Mesendoderm (in vitro differentiated cells): ENCODE data around the gene NID1.

Source experiments
- DNase-seq: peaks from one replicate; pipeline ENCODE4 v3.0.0; 2013
- H2AK5ac ChIP-seq: 2 replicates; pipeline ENCODE4 v1.6.1; 2013; ENCODE audit warnings: low read length, inconsistent platforms
- H2BK120ac ChIP-seq: 2 replicates; pipeline ENCODE4 v1.6.1; 2013; ENCODE audit warnings: low read depth, mild to moderate bottlenecking, low read length, moderate library complexity, mixed read lengths
- H2BK15ac ChIP-seq: replicated peaks from 2 replicates; pipeline ENCODE4 v1.6.1; 2013; ENCODE audit warnings: low read depth, mild to moderate bottlenecking, moderate library complexity
- H2BK5ac ChIP-seq: 2 replicates; pipeline ENCODE4 v1.6.1; 2013; ENCODE audit warnings: low read length, inconsistent platforms
- H3K18ac ChIP-seq: 2 replicates; pipeline ENCODE4 v1.6.1; 2013; ENCODE audit warnings: mild to moderate bottlenecking, low read length, mixed read lengths
- H3K23ac ChIP-seq: one replicate; pipeline ENCODE4 v1.6.1; 2013; ENCODE audit warnings: low read length
- H3K27ac ChIP-seq: 2 replicates; pipeline ENCODE4 v1.5.1; 2013; ENCODE audit warnings: low read depth, mild to moderate bottlenecking, inconsistent platforms, low read length, moderate library complexity
- H3K27me3 ChIP-seq: 2 replicates; pipeline ENCODE4 v1.6.1; 2013; ENCODE audit warnings: low read length, control low read depth, mild to moderate bottlenecking, inconsistent platforms; ENCODE audit not compliant: insufficient read depth, poor library complexity
- H3K36me3 ChIP-seq: 2 replicates; pipeline ENCODE4 v1.6.1; 2013; ENCODE audit warnings: low read length, inconsistent platforms; ENCODE audit not compliant: control insufficient read depth, insufficient read depth
- H3K4ac ChIP-seq: one replicate; pipeline ENCODE4 v1.6.1; 2013; ENCODE audit warnings: low read depth, mild to moderate bottlenecking, low read length, moderate library complexity
- H3K4me1 ChIP-seq: 2 replicates; pipeline ENCODE4 v1.6.1; 2013; ENCODE audit warnings: low read depth, low read length, inconsistent platforms; ENCODE audit not compliant: control insufficient read depth
- H3K4me2 ChIP-seq: 2 replicates; pipeline ENCODE4 v1.6.1; 2013; ENCODE audit warnings: low read length
- H3K4me3 ChIP-seq: 2 replicates; pipeline ENCODE4 v1.5.1; 2013; ENCODE audit warnings: mild to moderate bottlenecking, low read length
- H3K56ac ChIP-seq: one replicate; pipeline ENCODE4 v1.6.1; 2013; ENCODE audit warnings: low read length
- H3K79me1 ChIP-seq: 2 replicates; pipeline ENCODE4 v1.6.1; 2013; ENCODE audit warnings: low read length, inconsistent platforms
- H3K79me2 ChIP-seq: 2 replicates; pipeline ENCODE4 v1.6.1; 2013; ENCODE audit warnings: mild to moderate bottlenecking, low read length; ENCODE audit not compliant: control insufficient read depth, insufficient read depth
- H3K9ac ChIP-seq: 2 replicates; pipeline ENCODE4 v1.6.1; 2013; ENCODE audit warnings: low read length, inconsistent platforms
- H4K5ac ChIP-seq: one replicate; pipeline ENCODE4 v1.6.1; 2013; ENCODE audit warnings: low read length
- H4K8ac ChIP-seq: one replicate; pipeline ENCODE4 v1.6.1; 2013; ENCODE audit warnings: low read depth, mild to moderate bottlenecking, control low read depth, low read length, moderate library complexity
- WGBS: extraction: QIAGEN DNeasy Blood & Tissue Kit; methylation state at CpG from one replicate; pipeline ENCODE4 v1.1.7; 2013; ENCODE audit warnings: low lambda C conversion rate, missing lambda C conversion rate; ENCODE audit not compliant: insufficient coverage; ENCODE audit errors: extremely low coverage; 5-methylcytosine and 5-hydroxymethylcytosine counted together

NID1 gene

GRCh38 chr1:235999259-235999925 is 65.5 kb downstream of the NID1 start:
- Histone ChIP-seq H4K8ac (no peak overlapping the region), H3K18ac (no peak overlapping the region), H3K79me2 (no peaks in the 10 kb centered on the region), H4K5ac (no peak overlapping the region), H3K4me2 (no peak overlapping the region), H3K36me3 (no peaks in the 10 kb centered on the region), H3K23ac (no peak overlapping the region), H3K4me3 (no peak overlapping the region), H2BK15ac (no peak overlapping the region), H2BK120ac (peak overlapping the region; percentile 24), H3K4me1 (no peaks in the 10 kb centered on the region), H3K79me1 (no peaks in the 10 kb centered on the region), H3K9ac (no peak overlapping the region), H3K4ac (no peak overlapping the region), H3K27me3 (no peaks in the 10 kb centered on the region), H3K56ac (no peak overlapping the region), H3K27ac (peak overlapping the region; percentile 2), H2AK5ac (no peak overlapping the region), H2BK5ac (no peak overlapping the region)
- DNase-seq = peak; percentile 90
- no CpG with 5 or more reads among the region's 8 CpGs for WGBS

DNA sequence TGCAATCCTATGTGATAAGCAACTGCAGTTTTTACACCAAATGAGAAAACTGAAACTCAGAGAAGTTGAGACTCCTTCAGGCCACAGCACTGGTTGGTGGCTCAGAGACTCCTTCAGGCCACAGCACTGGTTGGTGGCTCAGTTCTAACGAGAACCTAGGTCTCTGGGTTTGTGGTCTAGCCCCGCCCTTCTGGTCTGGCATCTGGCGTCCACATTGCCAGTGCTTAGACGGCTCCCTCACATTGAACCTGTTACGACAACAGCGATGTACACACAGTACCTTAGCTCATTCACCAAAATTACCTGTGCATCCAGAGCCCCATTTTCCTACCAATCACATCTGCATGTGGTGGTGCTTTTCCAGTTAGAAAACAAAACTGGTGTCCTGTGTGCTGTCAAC is 66.1 kb downstream of the NID1 start:
- H3K27ac ChIP-seq = no peak overlapping the region
- H3K27me3 ChIP-seq = no peaks in the 10 kb centered on the region
- no CpG with 5 or more reads among the region's 6 CpGs for WGBS
- no peak overlapping the region for H3K9ac ChIP-seq
- no peaks in the 10 kb centered on the region for H3K4me1 ChIP-seq
- H2BK120ac ChIP-seq = peak overlapping the region; percentile 24
- H3K4me2 ChIP-seq = no peak overlapping the region
- no peaks in the 10 kb centered on the region for H3K36me3 ChIP-seq
- H3K18ac ChIP-seq = no peak overlapping the region
- no peak overlapping the region for H4K5ac ChIP-seq
- no peaks in the 10 kb centered on the region for H3K79me2 ChIP-seq
- H2BK15ac ChIP-seq = no peak overlapping the region
- peak overlapping the region; percentile 57 for H3K56ac ChIP-seq
- H3K4me3 ChIP-seq = no peak overlapping the region
- H3K23ac ChIP-seq = no peak overlapping the region
- peak overlapping the region; percentile 58 for H2BK5ac ChIP-seq
- no peaks in the 10 kb centered on the region for H3K79me1 ChIP-seq
- no peak for DNase-seq
- H2AK5ac ChIP-seq = no peak overlapping the region
- H3K4ac ChIP-seq = no peak overlapping the region
- H4K8ac ChIP-seq = no peak overlapping the region

- no peaks in the 10 kb centered on the region for H3K27me3 ChIP-seq
- H3K18ac ChIP-seq = no peak overlapping the region
- no peak overlapping the region for H4K5ac ChIP-seq
- H4K8ac ChIP-seq = no peak overlapping the region
- H3K27ac ChIP-seq = no peak overlapping the region
- no peak overlapping the region for H3K56ac ChIP-seq
- no peaks in the 10 kb centered on the region for H3K79me2 ChIP-seq
- H3K4me1 ChIP-seq = no peaks in the 10 kb centered on the region
- H2BK15ac ChIP-seq = no peak overlapping the region
- no peak for DNase-seq
- H3K4me2 ChIP-seq = no peak overlapping the region
- no CpG with 5 or more reads among the region's 5 CpGs for WGBS
- no peak overlapping the region for H3K9ac ChIP-seq
- H3K4ac ChIP-seq = no peak overlapping the region
- no peak overlapping the region for H2AK5ac ChIP-seq
- no peak overlapping the region for H3K23ac ChIP-seq
- H3K4me3 ChIP-seq = no peak overlapping the region
- H3K79me1 ChIP-seq = no peaks in the 10 kb centered on the region
- no peak overlapping the region for H2BK120ac ChIP-seq
- H2BK5ac ChIP-seq = no peak overlapping the region
- no peaks in the 10 kb centered on the region for H3K36me3 ChIP-seq
Observed at GRCh38 chr1:235997931-235998330, 67.0 kb downstream of the NID1 start.

GRCh38 chr1:235997049-235997448 is 67.8 kb downstream of the NID1 start:
- Histone ChIP-seq H2BK120ac (no peak overlapping the region), H3K9ac (no peak overlapping the region), H2BK5ac (no peak overlapping the region), H3K4ac (no peak overlapping the region), H3K27ac (no peak overlapping the region), H3K79me2 (no peaks in the 10 kb centered on the region), H3K36me3 (no peaks in the 10 kb centered on the region), H3K4me3 (no peak overlapping the region), H3K23ac (no peak overlapping the region), H3K4me2 (no peak overlapping the region), H3K27me3 (no peaks in the 10 kb centered on the region), H3K4me1 (no peaks in the 10 kb centered on the region), H3K18ac (no peak overlapping the region), H2AK5ac (no peak overlapping the region), H2BK15ac (no peak overlapping the region), H3K79me1 (no peaks in the 10 kb centered on the region), H4K5ac (no peak overlapping the region), H4K8ac (no peak overlapping the region), H3K56ac (no peak overlapping the region)
- WGBS = no CpG with 5 or more reads among the region's 5 CpGs
- DNase-seq = no peak

DNA sequence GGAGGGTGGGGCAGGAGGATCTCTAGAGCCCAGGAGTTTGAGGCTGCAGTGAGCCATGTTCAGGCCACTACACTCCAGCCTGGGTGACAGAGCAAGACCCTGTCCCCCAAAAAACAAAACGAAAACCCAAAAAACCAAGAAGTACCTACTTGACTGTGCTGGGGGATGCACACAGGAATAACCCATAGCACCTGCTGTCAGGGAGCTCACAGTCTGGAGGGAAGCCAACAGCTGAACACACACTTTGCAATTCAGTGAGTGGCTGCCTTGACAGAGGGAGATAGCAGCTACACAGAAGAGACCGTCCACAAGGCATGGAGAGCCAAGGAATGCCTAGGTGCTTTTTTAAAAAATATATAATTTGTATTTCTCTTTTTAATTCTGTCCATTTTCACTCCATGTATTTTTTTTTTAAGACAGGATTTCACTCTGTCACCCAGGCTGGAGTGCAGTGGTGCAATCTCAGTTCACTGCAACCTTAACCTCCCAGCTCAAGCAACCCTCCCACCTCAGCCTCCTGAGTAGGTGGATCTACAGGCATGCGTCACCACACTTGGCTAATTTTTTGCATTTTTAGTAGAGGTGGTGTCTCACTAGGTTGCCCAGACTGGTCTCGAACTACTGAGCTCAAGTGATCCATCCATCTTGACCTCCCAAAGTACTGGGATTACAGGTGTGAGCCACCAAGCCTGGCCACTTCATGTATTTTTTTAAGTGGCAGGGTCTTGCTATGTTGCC is 68.7 kb downstream of the NID1 start:
- Histone ChIP-seq H3K36me3 (no peaks in the 10 kb centered on the region), H3K4ac (no peak overlapping the region), H4K5ac (no peak overlapping the region), H3K79me2 (no peaks in the 10 kb centered on the region), H3K4me3 (no peak overlapping the region), H3K18ac (no peak overlapping the region), H2BK5ac (no peak overlapping the region), H3K23ac (no peak overlapping the region), H4K8ac (no peak overlapping the region), H3K27ac (no peak overlapping the region), H2AK5ac (no peak overlapping the region), H2BK120ac (no peak overlapping the region), H3K56ac (no peak overlapping the region), H3K27me3 (no peaks in the 10 kb centered on the region), H3K4me2 (no peak overlapping the region), H3K9ac (no peak overlapping the region), H3K79me1 (no peaks in the 10 kb centered on the region), H2BK15ac (no peak overlapping the region), H3K4me1 (no peaks in the 10 kb centered on the region)
- DNase-seq = no peak
- no CpG with 5 or more reads among the region's 4 CpGs for WGBS
